ENCODE results near the gene OMP.

The OMP gene

DNA sequence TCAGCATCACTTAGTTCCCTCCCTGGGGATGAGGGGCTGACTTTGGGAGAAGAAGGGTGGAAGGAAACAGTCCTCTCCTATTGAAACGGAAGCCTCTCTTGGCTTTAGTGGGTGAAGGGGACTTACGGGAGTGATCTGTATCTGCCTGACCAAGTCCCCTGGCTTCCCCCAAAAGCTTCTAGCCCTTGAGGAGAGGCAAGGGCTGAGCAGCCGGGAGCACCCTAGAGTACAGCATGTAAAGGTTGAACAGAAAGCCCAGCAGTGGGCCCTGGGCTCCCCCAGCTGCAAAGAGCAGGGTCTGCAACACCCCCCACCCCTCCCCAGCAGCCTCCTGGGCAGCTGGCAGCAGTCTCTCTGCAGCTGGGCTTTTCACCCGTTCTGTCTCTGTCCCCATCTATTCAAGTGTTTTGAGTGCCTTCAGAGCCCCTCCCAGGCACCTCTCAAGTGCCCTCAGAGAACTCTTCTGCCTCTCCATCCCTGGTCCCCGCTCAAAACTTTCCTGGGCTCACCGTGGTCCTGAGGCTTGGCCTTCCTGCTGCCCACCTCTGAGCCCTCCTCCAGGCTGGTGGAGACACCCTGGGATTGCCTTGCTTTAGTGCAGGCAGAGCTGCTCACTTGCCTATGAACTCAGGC is 33.2 kb upstream of the OMP start:
- no peak for DNase-seq (ENCODE audit: low read depth)

DNA sequence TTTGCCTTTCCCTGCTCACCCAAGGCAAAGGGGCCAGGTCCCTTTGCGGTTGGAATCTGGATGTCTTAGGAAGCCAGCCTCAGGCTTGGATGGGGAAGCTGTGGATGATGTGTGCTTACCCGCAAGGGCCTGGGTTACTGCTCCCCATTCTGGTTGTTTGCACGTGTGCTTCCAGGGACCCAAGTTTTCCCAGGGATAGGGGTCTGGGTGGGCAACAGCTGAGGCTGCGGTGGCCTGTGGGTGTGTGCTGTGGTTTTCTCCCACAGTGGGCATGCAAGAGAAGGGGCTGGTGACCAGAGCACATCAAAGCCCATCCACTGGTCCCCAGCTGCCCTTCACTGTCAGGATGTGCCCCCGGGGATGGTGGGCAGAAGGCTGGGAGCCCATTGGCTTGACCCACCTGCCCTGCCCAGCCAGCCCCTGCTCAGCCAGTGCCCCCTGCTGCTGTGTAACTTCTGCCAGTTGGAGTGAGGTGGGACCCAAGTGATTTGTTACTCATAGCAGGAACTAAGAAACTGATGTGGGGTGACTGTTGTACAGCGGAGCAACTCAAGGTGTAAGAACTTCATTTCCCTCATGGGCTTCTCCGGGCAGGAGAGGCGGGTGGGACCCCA is 32.6 kb upstream of the OMP start:
- DNase-seq (ENCODE audit: low read depth): no peak

DNA sequence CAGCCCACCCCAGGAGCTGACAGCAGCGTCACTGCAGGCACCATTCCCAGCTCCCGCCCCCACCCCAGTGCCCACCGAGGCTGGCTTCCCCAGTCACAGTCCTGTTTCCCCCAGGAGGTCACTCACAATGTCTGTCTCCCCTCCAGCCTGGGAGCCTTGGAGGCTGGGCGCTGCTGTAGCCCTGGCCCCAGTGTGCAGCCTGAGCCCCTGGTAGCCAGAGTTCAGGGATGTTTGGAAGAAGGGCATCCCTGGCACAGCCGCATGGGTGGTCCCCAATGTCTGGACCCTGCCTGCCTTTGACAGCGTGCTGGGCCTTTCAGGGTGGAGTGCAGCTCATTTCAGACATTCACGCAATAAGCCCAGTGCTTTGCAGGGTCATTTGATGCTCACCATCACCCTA is 31.6 kb upstream of the OMP start:
- DNase-seq (ENCODE audit: low read depth): no peak

DNA sequence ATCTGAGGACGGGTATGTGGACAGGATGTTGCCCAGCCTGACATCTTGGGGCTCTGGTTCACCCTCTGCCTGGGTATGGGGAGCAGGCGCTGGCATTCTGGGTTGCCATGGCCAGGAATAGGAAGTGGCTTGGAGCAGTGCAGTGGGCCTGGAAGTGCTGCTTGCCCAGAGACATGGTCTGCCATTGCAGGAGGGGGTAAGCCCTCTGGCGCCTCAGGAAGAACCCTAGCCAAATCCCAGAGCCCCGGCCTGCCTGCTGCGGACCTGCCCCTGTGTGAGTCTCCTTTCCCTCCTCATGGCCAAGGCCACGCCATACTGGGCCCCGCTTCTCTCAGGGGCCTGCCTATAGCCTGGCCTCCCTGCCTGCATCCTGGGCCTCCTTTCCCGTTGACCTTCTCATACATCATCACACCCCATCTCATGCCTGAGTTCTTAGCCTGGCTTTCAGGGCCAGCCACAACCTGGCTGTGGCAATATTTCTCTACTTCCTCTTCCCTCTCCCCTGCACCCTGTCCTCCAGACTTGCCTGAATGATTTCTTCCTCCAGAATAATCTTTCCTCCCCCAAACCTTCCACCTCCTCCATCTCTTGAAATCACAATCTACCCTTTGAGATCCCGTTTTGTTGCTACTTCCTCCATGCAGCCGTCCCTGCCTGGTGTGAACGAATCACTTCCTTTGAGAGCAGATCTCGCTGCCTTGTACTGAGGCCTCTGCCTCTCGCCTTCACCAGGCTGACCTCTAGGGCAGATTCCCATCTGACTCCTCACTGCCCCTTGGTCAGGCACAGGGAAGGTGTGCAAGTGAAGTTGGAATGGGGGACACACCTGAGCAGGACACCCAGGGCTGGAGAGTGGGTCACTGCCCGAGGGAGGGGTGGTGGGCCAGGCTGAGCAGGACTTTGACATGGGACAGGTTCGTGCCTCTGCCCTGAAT is 30.7 kb upstream of the OMP start:
- peak; percentile 14 for DNase-seq (ENCODE audit: low read depth)

DNA sequence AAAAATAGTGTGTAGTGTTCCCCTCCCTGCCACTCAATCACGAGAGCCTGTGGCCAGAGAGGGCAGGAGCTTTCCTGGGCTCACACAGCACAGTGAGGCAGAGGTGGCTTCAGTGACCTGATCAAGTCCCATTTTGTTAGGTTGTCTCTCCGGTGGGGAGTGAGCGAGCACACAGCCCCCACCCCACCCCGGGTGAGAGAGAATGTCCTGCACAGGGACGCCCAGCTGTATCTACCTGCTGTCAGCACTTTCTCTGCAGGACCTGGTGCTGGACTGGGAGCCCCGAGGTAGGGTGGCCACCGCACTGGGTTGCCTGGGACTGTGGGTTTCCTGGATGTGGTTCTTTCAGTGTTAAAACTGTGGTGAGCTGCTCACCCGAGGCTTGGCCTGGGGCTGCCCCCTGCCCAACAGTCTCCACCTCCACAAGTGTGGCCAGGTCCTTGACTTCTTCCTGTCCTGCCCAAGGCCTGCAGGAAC is 29.8 kb upstream of the OMP start:
- DNase-seq (ENCODE audit: low read depth): no peak

DNA sequence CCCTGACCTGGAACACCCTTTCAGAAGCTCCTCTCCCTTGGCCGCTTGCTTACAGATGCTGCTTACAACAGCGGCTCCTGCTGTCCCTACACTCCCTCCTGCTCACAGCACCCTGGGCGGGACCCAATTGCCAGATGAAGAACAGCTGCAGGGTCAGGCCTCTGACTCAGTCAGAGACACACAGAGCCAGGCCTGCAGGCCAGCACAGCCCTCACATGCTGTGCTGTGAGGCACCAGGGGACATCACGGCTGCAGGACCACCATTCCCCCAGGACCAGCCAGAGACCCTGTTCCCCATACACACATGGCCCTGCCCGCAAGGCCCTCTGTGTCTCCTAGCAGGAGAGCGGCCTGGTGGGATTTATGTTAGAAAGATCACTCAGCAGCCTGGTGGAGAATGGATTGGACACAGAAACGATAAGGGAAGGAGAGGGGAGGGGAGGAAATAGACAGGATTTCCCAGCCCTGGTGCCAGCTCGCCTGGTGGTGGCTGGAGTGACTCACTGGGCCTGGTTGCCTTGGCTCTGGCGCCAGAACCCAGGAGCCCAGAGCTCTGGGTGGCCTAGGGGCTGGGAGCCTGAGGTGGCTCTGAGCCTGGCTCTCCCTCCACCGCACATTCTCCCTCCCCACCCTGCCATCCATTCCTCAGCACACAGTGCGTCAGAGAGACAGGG is 29.2 kb upstream of the OMP start:
- peak; percentile 95 for DNase-seq (ENCODE audit: low read depth)

DNA sequence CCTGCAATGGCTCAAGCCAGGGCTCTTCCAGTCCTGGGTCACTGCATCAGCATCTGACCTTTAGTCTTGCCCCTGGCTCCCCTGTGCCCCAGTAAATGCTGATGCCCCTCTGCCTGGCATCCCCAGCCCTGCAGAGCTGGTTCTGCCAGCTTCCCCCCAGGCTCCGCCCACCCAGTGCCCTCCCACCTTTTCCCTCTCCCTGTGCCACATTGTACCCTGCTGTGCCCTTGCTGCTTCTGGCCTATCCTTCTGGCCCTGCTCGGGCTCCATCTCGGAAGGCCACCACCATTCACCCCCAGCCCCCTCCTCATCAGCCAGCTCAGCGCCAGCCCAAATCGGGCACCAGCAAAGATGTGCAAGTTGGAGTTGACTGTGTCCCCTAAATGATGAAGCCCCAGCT is 28.4 kb upstream of the OMP start:
- no peak for DNase-seq (ENCODE audit: low read depth)

DNA sequence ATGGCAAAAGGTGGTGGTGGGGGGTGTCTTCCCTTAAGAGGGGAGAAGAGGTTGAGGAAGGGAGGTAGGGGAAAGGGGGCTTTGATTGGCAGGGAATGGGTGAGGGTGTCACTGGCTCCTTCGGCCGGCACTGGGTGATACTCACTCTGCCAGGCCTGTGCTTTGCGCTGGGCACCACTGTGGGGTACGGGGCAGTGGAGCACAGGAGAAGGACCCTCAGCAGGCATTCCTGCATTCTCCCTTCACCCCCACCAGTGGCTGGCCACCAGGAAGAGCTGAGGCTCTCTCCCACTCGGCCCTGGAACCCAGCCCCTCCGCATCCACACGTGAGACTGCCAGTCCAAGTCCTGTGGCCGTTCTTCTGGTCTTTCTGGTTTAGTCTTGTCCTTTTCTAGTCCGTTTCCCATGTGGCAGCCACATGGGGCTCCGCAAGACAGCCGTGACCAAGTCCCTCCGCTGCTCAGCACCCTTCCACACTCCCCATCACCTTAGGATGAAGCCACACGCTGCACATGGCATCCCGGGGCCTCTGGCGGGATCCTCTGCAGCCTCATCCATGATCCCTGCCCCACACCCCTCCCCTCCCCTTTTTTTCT is 27.9 kb upstream of the OMP start:
- DNase-seq (ENCODE audit: low read depth): no peak

DNA sequence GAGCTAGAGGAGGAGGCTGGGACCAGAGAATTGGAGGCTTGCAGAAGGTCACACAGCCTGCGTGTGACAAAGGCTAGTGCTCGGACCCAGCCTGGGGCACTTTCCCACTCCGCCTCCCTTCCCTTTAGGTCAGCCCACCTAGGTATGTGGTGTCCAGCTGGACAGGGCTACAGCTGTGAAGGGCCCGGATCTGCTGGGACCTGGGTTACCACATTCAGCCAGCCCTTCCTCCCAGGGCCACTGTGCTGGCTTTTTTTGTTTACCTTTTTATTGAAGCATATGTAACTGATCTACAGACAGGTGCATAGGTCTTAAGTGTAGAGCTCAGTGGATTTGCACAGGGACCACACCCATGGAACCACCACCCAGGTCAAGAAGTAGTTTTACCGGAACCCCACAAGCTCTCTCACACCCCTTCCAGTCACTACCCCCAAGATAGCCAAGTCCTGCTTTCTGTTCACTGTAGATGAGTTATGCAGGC is 27.2 kb upstream of the OMP start:
- no peak for DNase-seq (ENCODE audit: low read depth)

DNA sequence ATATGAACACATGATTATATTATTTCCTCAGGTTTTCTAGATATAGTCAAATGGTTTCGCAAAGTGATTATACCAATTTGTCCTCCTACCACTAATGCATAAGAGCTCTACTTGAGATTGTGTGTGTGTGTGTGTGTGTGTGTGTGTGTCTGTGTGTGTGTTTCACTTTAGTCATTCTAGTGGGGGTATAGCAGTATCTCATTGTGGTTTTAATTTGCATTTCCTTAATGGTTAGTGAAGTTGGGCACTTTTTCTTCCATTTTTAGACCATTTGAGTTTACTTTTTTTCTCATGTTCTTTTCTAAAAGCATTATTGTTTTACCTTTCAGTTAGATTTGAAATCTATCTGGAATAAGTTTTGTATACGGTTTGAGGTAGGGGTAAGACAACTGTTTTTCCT is 23.0 kb upstream of the OMP start:
- no peak for DNase-seq (ENCODE audit: low read depth)

DNA sequence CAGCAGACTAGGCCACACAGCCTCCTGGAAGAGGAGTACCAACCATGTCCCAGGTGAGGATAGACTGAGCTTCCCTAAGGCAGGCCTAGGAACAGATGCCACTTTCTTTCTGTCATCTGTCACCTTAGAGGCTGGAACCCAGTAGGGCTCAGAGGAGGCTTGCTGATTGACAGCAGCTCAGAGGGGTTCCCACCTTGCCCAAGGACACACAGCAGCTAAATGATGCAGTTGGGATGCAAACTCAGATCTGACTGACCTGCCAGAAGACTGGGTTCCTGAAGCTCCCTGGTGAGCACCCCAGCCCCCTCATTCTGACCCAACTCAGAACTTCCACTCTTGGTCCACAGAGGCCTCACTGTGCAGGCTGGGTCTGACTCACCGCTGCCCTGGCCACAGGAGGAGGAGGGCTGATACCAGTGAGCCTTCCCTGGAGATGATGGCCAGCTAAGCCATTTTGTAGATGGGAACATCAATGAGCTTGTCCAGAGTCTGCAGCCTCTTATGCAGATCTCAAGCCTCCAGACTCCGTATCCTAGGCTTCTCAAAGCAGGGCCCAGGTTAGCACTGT is 21.9 kb upstream of the OMP start:
- DNase-seq (ENCODE audit: low read depth): peak; percentile 61

DNA sequence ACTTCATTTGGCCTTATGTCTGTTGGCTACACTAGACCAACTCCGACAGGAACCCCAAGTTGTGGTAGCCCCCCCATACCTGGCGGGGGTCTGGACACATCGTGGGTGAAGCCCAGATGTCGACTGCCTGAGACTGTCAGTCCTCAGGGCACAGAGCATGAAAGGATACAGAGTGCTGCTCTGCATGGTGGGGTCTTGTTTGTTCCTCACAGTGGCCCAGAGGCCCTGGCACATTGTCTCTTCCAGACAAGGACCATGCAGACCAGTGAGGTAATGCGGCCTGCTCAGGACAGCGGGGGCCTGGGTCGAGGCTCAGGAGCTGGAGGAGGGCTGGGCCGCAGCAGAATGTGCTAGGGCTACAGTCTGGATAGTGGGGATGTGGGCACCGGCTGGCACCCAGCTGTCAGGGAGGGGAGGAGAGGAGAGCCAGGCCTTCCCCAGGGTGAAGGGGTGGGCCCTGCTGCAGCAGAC is 21.2 kb upstream of the OMP start:
- DNase-seq (ENCODE audit: low read depth): no peak

DNA sequence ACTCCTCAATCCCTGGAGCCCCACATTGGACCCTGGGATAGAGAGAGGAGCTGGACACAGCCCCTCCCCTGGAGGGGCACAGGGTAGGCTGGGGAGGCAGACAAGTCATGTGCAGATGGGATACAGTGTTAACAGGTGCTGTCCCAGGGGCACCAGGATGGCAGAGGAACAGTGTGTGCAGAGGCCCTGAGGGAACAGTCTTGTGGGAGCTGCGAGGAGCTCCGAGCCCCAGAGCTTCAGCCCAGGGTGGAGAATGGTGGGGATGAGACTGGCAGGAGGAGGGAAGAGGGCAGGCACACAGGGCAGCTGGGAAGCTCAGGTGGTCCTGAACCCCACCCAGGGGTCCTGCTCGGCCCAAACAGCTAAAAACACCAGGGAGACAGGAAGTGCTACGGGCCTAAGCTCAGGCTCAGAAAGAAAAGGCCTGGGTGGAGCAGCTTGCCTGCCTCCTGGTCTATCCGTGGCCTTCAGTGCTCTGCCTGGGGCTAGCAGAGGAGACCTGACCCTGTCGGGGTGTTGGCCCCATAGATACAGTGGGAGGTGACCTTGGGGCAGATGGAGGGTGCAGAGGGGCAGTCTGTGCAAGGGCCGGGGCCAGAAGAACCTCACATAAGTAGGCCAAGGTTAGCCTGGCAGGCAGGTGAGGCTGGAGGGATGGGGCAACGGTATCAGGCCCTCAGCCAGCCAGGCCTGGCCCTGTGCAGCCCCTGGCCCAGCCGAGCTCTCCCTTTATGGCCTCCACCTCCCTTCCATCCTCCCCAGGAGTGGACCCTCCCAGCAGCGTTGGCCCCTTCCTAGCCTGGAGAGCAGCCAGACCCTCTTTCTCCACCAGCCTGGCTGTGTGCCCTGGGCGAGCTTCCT is 20.4 kb upstream of the OMP start:
- DNase-seq (ENCODE audit: low read depth): no peak

DNA sequence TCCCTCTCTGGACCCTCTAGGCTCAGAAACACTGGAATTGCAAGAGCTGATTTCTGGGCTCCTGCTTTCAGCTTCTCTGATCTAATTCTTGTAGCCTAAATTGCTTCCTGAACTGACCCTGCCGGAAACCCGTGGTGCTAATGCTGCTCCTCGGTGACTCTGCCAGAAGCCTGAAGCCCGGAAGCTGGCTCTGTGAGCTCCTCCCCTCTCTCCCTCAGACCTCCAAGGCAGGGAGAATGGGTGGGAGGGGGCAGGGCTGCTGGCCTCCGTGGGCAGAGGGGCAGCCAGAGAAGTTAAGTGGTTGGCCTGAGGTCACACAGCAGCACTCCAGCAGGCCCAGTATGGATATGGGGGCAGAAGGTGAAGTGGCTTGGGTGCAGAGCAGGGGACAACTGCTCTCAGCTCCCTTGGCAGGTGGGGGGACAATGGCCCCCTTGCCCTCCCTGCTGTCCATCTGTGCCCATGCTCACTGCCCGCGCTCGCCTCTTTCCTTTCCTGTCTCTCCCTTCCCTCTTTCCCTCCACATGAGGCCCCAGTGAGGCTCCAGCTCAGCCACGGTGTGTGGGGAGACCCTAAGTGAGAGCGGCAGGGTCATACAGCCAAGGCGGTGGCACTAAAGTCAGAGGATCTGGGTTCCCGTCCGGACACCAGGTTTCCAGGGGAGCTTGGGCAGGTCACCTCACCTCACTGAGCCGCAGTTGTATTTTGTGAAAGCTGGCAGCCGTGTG is 19.6 kb upstream of the OMP start:
- DNase-seq (ENCODE audit: low read depth): peak; percentile 73

DNA sequence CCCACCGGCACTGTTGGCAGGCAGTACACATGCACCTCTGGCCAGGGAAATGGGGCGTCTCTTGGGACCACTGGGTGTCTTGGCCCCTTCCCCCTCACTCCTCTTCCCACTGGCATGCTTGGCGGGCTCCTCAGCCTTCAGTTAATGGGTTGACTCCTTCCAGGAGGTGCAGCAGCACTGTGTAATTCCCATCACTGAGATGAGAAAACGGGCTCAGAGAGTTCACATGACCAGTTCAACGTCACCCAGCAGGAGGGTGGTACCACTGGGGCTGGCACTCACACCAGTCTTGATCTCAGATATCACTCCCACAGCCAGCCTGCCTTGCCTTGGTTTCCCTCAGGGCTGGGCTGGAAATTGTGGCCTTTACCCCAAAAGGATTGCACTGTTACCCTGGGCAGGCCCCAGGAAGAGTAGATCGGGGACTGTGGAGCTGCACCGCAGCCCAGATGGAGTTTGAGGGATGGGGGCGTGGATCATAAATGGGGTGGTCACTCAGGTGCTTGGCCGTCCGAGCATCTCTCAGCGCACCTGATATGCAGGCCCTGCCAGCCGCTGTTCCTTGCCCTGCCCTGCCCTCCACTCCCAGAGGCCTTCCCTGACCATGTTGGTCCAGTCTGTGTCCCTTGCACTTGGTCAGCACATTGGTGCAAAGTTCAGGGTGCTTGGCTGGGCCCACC is 18.9 kb upstream of the OMP start:
- DNase-seq (ENCODE audit: low read depth): no peak

DNA sequence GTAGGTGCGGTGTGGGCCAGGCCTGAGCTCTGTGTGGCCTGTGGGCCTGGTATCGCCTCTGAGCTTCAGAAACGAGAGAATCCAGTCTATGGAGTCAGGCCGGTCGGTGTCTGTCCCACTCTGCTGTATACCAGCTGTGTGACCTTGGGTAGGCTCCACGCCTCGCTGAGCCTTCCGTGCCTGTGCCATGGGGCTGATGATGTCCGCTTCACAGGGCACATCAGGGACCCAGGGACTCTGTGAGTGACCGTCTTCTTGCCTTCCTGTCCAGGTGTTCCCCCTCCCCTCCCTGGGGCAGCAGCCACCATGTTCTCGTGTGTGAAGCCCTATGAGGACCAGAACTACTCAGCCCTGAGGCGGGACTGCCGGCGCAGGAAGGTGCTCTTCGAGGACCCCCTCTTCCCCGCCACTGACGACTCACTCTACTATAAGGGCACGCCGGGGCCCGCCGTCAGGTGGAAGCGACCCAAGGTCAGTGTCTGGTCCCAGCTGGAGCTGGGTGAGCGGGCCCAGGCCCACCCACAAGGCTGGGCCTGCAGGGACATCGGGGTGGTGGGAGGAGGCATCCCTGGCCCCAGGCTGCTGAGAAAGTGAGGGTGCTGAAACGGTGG is 18.0 kb upstream of the OMP start:
- DNase-seq (ENCODE audit: low read depth): no peak

DNA sequence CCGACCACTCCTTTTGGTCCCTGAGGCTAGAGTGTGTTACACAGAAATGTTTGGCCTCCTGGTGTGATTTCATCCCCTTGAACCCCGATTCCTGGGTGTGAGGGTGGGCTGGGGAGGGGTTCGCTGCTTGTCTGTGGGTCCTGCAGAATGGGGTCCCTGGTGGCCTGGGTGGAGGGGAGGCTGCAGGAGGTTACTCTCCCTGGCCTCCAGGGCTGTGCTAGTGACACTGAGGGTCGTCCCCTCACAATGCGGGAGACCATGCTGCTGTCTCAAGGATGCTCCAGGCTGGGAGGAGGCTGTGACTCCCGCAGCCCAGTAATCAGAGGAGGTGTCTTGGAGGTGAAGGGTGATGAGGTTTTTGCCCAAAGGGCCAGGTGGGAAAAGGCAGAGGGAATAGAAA is 17.0 kb upstream of the OMP start:
- no peak for DNase-seq (ENCODE audit: low read depth)
